Esophagus squamous epithelium (tissue), 5 donors: ENCODE measurements around the gene ADAMTS1. TPM values are rescaled to one million over a fixed set of nuclear protein-coding genes. Genes with fewer than 3 reads are reported as not detected.

ENCODE experiments used
- DNase-seq: peaks from one replicate; lab custom pipeline; 2025; lab: John Stamatoyannopoulos, UW
- H3K27ac ChIP-seq, 4 donors: fragments of 200-600 bp; sonication (generic); one replicate each; pipeline ENCODE4 v1.5.1; 2016 to 2019; ENCODE audit warnings: mild to moderate bottlenecking in 1 of 4
- H3K27me3 ChIP-seq, 4 donors: fragments of 200-600 bp; sonication (generic); 1 replicate in 3 of 4; 2 replicates in 1 of 4; pipeline versions ENCODE4 v1.5.1 to v1.6.0; 2017 to 2021; ENCODE audit warnings: antibody characterized with exemption in 1 of 4
- H3K36me3 ChIP-seq, 3 donors: fragments of 200-600 bp; sonication (generic); one replicate each; pipeline ENCODE4 v1.5.1; 2016 to 2019
- H3K4me1 ChIP-seq, 3 donors: fragments of 200-600 bp; sonication (generic); one replicate each; pipeline ENCODE4 v1.5.1; 2017 to 2019
- H3K4me3 ChIP-seq, 4 donors: fragments of 200-600 bp; sonication (generic); 1 replicate in 3 of 4; 2 replicates in 1 of 4; pipeline ENCODE4 v1.5.1; 2016 to 2019; ENCODE audit warnings: mild to moderate bottlenecking in 2 of 4, moderate library complexity in 1 of 4
- H3K9me3 ChIP-seq, 3 donors: fragments of 200-600 bp; sonication (generic); one replicate each; pipeline ENCODE4 v1.5.1; 2016 to 2019
- CTCF ChIP-seq, 6 experiments: fragments of 450-650 bp in 4 of 6; fragments of 200-600 bp in 2 of 6; sonication (generic) in 2 of 6; IDR thresholded peaks; one replicate each; pipeline ENCODE4 v1.5.1; 2016 to 2019; ENCODE audit warnings: antibody characterized with exemption in 6 of 6, mild to moderate bottlenecking in 4 of 6, moderate library complexity in 4 of 6
- POLR2A ChIP-seq, 4 donors: fragments of 450-650 bp; IDR thresholded peaks; one replicate each; pipeline ENCODE4 v1.6.1; 2017; ENCODE audit warnings: antibody characterized with exemption in 4 of 4, mild to moderate bottlenecking in 4 of 4, moderate library complexity in 3 of 4
- WGBS, 2 donors: methylation state at CpG; one replicate each; pipeline ENCODE4 v1.1.5; 2018; 5-methylcytosine and 5-hydroxymethylcytosine counted together
- intact Hi-C: fragments of 100-400 bp; cut with DNase I; formaldehyde crosslinking; loops from one replicate; pipeline ENCODE4 v1.15.0; 2022
- total RNA-seq, 4 donors: library from RNA; depleted of rRNA; stranded (reverse); fragments of >200 nt; gene quantifications; one replicate each; pipeline ENCODE4 v1.1.0, GENCODE V29; 2016
- donor health status: DM: yes; HTN: yes; CAD: no.

Gene ADAMTS1
- total RNA-seq, 4 donors from 2014 or later, result 2.8 to 33.0 (median 19.3) TPM

GRCh38 chr21:26842300-26842699 lies 2.9 kb downstream of the ADAMTS1 start:
- no peaks in the 10 kb centered on the region for H3K9me3 ChIP-seq
- intact Hi-C loops, result no loop called here

GRCh38 chr21:26840912-26841311 lies 4.3 kb downstream of the ADAMTS1 start:
- TF ChIP-seq CTCF (IDR thresholded peaks at IDR 0.05) (no peak), POLR2A (IDR thresholded peaks at IDR 0.05) (no peak)
- DNase-seq, result no peak
- Histone ChIP-seq H3K27ac (peak overlapping the region in 3 of 4 donors; percentile 38 to 96 (median 95)), H3K27me3 (peaks cover 0 to 31% (median 0%) of the 10 kb centered on the region in 4 donors), H3K9me3 (no peaks in the 10 kb centered on the region), H3K36me3 (peaks cover 16 to 60% (median 27%) of the 10 kb centered on the region in 3 donors), H3K4me1 (peaks cover 14 to 84% (median 22%) of the 10 kb centered on the region in 3 donors), H3K4me3 (peak overlapping the region in 3 of 4 donors; percentile 72 to 85 (median 84))
- intact Hi-C loops, result no loop called here
- WGBS, 2 donors, result 33 to 67% methylated on average over 3 to 7 of the region's 7 CpGs

More at GRCh38 chr21:26842300-26842699, 2.9 kb downstream of the ADAMTS1 start:
- no peak for DNase-seq
- WGBS, 2 donors, result 50 to 70% methylated on average over 8 to 10 of the region's 11 CpGs
- H3K27me3 ChIP-seq, result peaks cover 0 to 44% (median 0%) of the 10 kb centered on the region in 4 donors
- peaks cover 16 to 50% (median 27%) of the 10 kb centered on the region in 3 donors for H3K36me3 ChIP-seq
- TF ChIP-seq CTCF (IDR thresholded peaks at IDR 0.05), result no peak
- TF ChIP-seq POLR2A (IDR thresholded peaks at IDR 0.05), result no peak
- peak overlapping the region; percentile 62 to 85 (median 78) for H3K4me3 ChIP-seq
- peak overlapping the region in 3 of 4 donors; percentile 93 to 96 (median 95) for H3K27ac ChIP-seq
- peaks cover 14 to 97% (median 22%) of the 10 kb centered on the region in 3 donors for H3K4me1 ChIP-seq

GRCh38 chr21:26840201-26840600 lies 5.0 kb downstream of the ADAMTS1 start:
- peak overlapping the region in 2 of 4 donors; percentile 84 to 85 for H3K4me3 ChIP-seq
- no peak for DNase-seq
- intact Hi-C loops, result no loop called here
- TF ChIP-seq CTCF (IDR thresholded peaks at IDR 0.05), result no peak
- TF ChIP-seq POLR2A (IDR thresholded peaks at IDR 0.05), result no peak
- peaks cover 8 to 77% (median 22%) of the 10 kb centered on the region in 3 donors for H3K4me1 ChIP-seq
- peaks cover 16 to 60% (median 27%) of the 10 kb centered on the region in 3 donors for H3K36me3 ChIP-seq
- WGBS, 2 donors, result 62% methylated on average over 8 to 9 of the region's 10 CpGs
- peaks cover 0 to 24% (median 0%) of the 10 kb centered on the region in 4 donors for H3K27me3 ChIP-seq
- peak overlapping the region in 3 of 4 donors; percentile 29 to 95 (median 47) for H3K27ac ChIP-seq
- no peaks in the 10 kb centered on the region for H3K9me3 ChIP-seq

GRCh38 chr21:26837539-26837938 lies 7.7 kb downstream of the ADAMTS1 start:
- DNase-seq, result no peak
- H3K27ac ChIP-seq, result no peak overlapping the region
- 72 to 77% methylated on average over 3 of the region's 3 CpGs for WGBS, 2 donors
- H3K9me3 ChIP-seq, result no peaks in the 10 kb centered on the region
- peaks cover 4 to 51% (median 26%) of the 10 kb centered on the region in 3 donors for H3K4me1 ChIP-seq
- H3K4me3 ChIP-seq, result peak overlapping the region in 1 of 4 donors; percentile 84
- TF ChIP-seq CTCF (IDR thresholded peaks at IDR 0.05) (no peak), POLR2A (IDR thresholded peaks at IDR 0.05) (no peak)
- intact Hi-C loops, result no loop called here
- no peaks in the 10 kb centered on the region for H3K27me3 ChIP-seq
- peaks cover 16 to 60% (median 27%) of the 10 kb centered on the region in 3 donors for H3K36me3 ChIP-seq

GRCh38 chr21:26836528-26836927 lies 8.7 kb downstream of the ADAMTS1 start:
- 82 to 86% methylated on average over 3 of the region's 3 CpGs for WGBS, 2 donors
- Histone ChIP-seq H3K36me3 (peaks cover 16 to 52% (median 23%) of the 10 kb centered on the region in 3 donors), H3K27me3 (no peaks in the 10 kb centered on the region), H3K4me1 (peaks cover 0 to 41% (median 26%) of the 10 kb centered on the region in 3 donors), H3K27ac (no peak overlapping the region), H3K9me3 (no peaks in the 10 kb centered on the region), H3K4me3 (no peak overlapping the region)
- intact Hi-C loops, result no loop called here
- no peak for DNase-seq
- no peak for TF ChIP-seq POLR2A (IDR thresholded peaks at IDR 0.05)
- no peak for TF ChIP-seq CTCF (IDR thresholded peaks at IDR 0.05)
